NCI-H510A (cell line): ENCODE results near the gene IZUMO3.
"Not testable (repeated sequence)": the region's sequence is repeated elsewhere in the genome, so short reads cannot be mapped to it uniquely, and the experiment has no call there.

ENCODE experiments used
- DNase-seq: peaks from one replicate; lab custom pipeline; 2025; lab: John Stamatoyannopoulos, UW

IZUMO3 gene, protein sequence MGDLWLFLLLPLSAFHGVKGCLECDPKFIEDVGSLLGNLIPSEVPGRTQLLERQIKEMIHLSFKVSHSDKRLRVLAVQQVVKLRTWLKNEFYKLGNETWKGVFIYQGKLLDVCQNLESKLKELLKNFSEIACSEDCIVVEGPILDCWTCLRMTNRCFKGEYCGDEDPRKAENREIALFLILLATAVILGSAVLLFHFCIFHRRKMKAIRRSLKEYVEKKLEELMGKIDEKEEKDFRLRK

GRCh38 chr9:24545847-24546522, at the start of gene IZUMO3:
TSS of gene IZUMO3 (minus strand) at chr9:24545897. CDS start at chr9:24545649, 248 bp downstream.
- DNase-seq: no peak

- no peak for DNase-seq
These were observed 48.6 kb upstream of the IZUMO3 start for GRCh38 chr9:24594234-24594850.

DNA sequence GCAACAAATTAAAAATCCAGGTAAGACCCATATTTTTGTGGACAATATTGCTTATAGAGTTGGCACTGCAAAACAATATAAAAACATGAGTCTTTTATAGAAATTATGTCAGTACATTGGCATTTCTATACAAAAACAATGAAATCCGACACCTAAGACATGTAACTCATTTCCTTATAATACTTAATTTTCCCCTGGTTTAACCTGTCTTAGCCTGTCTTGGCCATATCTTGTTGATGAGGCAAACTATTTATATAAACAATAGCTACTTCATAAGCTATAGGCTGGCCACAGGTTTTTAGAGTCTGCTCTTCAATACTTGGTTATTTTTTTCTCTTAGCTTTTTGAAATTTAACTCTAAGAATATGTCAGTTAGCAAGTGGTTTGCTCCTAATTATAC, 44.7 kb upstream of the IZUMO3 start:
- DNase-seq: no peak

DNA sequence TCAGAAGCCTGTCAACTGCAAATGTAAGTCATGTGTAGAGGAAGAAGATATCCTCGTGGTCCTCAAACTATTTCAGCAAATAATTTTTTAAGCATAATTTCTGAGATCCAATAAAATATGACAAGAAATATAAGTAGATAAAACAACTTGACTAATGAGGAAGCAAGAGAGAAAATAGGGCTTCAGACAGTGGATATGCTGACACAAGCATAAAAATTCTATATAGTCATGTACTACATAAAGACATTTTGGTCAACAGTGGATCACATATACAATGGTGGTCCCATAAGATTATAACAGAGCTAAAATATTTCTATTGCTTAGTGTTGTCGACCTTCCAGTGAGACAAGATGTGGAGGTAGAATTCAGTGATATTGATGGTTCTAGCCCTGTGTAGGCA, 42.2 kb upstream of the IZUMO3 start:
- DNase-seq: no peak

DNA sequence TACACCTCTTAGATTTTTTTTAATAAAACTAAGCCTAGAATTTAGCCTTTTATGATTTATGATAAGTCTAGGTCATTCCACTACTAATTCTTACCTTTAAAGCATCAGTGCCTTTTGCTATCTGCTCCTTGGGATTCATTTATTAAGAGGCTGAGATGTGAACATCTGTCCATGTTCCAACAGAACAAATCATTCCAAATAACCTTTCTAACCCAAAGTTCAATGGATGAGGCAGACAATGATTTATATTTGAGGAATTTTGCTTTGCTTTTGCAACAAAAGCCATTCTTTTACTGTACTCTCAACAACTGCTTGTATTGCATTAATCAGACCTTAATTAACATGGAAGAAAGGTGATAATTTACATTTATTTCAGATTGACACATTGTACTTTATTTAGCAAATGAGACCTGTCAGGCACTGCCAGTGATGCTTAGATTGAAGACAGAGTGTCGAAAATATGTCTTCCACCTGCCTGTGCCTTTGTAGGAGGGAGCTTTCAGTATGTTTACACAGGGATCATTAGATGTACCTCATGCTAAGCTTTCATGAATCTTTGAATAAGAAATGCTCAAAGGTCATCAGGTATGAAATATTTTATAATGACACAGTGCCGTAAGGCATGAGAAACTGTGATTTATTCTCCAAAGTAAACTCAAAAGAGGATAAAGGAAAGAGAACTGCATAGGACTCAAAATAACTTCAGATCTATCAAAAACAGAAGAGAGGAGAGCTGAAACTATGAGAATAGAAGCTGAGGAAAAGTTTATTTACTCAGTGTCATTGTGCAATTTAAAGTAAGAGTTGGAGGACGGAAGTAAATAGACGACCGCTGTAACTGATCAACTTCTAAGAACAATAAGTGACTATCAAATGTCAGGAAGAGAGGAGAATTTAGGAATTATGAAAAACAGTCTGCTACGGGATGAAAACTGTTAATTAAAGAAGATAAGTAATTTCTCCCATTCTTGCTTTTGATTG, 36.7 kb upstream of the IZUMO3 start:
- no peak for DNase-seq

DNA sequence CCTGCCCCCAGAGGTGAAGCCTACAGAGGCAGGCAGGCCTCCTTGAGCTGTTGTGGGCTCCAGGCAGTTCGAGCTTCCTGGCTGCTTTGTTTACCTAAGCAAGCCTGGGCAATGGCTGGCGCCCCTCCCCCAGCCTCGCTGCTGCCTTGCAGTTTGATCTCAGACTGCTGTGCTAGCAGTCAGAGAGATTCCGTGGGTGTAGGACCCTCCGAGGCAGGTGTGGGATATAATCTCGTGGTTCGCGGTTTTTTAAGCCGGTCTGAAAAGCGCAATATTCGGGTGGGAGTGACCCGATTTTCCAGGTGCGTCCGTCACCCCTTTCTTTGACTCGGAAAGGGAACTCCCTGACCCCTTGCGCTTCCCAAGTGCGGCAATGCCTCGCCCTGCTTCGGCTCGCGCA, 34.3 kb upstream of the IZUMO3 start:
- not testable (repeated sequence) for DNase-seq

DNA sequence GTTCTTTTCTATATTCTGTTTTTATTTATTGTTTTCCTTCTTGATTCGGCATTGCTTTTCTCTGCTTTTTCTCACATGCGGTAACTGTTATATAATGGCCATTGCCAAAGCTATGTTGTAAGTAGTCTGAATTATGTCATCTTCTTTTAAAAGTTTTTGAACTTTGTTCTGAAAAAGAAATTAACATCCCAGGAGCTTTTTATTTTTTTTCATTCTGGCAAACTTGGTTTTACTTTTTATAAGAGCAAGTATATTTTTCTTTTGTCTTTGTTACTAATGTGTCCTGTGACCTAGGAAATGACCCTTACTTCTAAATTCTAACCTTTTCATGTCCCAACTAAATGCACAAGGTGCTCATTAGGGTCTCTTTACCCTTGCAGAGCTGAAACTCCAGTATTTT, 26.7 kb upstream of the IZUMO3 start:
- no peak for DNase-seq

GRCh38 chr9:24561957-24562356, 16.3 kb upstream of the IZUMO3 start:
- no peak for DNase-seq

- no peak for DNase-seq
These were observed 7.5 kb upstream of the IZUMO3 start for GRCh38 chr9:24553183-24553552.

DNA sequence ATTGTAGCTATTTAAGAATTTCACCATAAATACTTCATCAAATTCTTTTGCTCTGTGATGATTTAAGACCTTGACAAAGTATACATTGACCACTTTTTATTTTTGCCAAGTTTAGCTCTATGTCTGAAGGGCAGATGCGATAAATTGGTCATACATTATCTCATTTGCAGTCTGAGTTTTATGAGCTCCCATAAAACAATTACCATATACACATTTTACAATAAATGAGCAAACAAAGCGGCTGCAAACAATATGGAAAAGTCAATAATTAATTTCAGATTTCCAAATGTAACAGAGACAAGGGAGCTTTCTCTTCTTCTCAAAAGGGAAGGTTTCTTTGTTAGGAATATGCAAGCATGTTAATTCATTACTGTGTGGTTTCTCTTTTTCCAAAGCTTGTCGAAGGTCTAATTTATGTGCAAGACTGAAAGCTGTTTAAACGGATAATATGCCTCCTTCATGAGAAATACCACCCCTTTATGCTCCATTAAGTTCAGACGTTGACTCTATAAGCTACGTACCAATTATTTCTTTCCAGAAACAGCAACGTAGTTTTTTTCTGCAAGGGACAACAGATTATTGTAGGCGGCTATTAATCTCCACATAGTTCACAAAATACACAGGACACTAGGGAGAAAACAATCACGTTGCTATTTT, 7.0 kb upstream of the IZUMO3 start:
- DNase-seq: no peak

DNA sequence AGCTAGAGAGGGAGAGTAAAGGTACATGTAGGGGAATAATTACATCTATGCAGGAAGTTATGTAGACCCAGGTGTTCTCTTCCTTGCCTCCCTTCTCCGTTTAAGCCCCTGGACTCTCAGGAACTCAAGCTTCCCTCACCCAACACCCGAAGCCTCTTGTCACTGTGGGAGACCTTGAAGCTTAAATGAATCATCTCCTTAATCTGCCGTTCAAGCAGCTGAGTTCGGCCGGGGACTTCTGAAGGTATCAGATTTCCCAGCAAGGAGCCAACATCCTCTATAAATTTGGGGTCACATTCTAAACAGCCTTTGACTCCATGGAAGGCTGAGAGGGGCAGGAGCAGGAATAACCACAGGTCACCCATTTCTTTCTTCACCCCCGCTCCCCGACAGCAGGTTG, 412 bp downstream of the IZUMO3 start:
- DNase-seq: no peak

GRCh38 chr9:24518545-24518944, 27.2 kb downstream of the IZUMO3 start:
- DNase-seq: no peak

- no peak for DNase-seq
These were observed 29.2 kb downstream of the IZUMO3 start for GRCh38 chr9:24516463-24516862.

GRCh38 chr9:24509850-24510249, 35.8 kb downstream of the IZUMO3 start:
- no peak for DNase-seq

GRCh38 chr9:24504521-24504920, 41.2 kb downstream of the IZUMO3 start:
- no peak for DNase-seq

DNA sequence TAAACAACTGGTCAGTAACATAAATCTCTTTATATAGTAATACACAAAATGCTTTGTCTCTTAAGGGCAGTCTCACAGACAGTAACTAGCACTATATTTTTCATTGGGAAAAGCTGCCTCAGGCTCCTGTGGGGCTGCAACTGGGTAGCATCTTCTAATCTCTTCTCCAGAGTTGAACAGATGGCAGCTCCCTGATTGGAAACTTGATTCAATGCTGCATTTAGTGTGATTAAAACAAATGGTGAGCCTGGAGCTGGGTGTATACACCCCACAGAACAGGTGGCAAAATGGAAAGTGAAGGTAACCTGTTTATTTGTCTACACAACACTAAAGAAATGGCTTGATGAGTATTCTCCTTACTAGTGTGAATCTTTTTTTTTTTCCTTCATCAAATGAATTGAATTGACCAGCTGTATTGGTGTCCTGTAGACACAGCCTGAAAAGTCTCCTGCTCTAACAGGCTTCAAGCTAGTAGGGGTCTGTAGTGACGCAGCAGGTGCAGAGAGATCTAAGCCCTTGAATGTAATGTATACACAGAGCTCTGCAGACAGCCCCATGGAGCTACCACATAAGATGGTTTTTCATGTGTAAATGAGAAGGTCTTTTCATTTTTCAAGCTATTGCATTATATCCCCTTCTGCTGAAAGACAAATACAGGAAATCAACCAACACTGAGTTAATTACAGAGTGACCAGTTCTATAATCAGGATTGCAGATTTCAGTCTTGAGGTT, 43.3 kb downstream of the IZUMO3 start:
- DNase-seq: no peak

DNA sequence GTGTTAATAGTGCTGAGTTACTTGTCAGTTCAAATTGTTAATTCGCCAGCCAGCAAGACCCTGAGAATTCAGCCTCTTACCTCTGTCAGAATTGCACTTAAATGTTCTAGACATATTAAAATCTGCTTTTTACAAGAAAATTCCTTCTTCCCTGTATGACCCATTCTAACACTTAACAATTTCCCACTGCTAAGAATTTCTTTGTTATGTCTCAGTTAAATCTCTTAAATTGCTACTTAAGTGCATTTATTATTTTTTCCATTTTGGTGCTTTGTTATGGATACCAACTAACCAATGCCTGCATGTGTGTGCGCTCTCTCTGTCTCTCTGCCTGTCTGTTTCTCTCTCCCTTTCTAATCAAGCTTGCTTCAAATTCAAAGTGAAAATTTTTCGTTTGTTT, 44.9 kb downstream of the IZUMO3 start:
- no peak for DNase-seq

DNA sequence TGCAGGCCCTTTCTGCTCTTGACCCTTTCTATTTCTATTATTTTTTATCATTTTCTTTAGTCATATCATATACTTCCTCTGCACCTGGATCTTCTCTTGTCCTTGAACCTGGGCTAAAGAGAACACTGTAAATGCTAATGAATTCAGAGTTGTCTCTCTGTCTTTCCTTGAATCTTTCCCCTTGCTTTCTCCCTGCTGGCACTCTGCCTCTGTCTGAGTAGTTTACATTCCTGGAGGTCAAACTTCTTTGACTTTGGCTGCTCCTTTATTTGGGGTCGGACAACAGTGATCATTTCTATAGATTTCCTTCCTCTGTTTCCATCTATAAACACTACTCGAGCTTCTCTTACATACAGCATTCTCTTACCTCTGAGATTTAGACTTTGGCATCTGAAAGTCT, 47.1 kb downstream of the IZUMO3 start:
- no peak for DNase-seq

GRCh38 chr9:24497671-24498070, 48.0 kb downstream of the IZUMO3 start:
- no peak for DNase-seq
